Memory B cell (primary cell): ENCODE measurements around the gene DAPK1.
"Not testable (repeated sequence)": the region's sequence is repeated elsewhere in the genome, so short reads cannot be mapped to it uniquely, and the experiment has no call there.

Experiments used
- ATAC-seq: fragments of 150-1000 bp; cut with Tn5 transposase; 2 replicates; pipeline ENCODE4 v1.10.0; 2021; ENCODE audit warnings: low read depth, mild to moderate bottlenecking, moderate library complexity
- DNase-seq, 2 donors: peaks; one replicate each; pipeline ENCODE4 v3.0.0; 2022; ENCODE audit warnings: low spot score in 2 of 2
- H3K27ac Mint-ChIP-seq: one replicate; pipeline ENCODE4 v1.8.0; 2022; ENCODE audit warnings: mild to moderate bottlenecking, moderate library complexity, mixed read lengths
- H3K27me3 Mint-ChIP-seq: one replicate; pipeline ENCODE4 v1.8.0; 2022; ENCODE audit warnings: mixed read lengths
- H3K36me3 Mint-ChIP-seq: one replicate; pipeline ENCODE4 v1.8.0; 2022; ENCODE audit warnings: mild to moderate bottlenecking, mixed read lengths
- H3K4me1 Mint-ChIP-seq: one replicate; pipeline ENCODE4 v1.8.0; 2022; ENCODE audit warnings: mixed read lengths
- H3K4me3 Mint-ChIP-seq: one replicate; pipeline ENCODE4 v1.8.0; 2022; ENCODE audit warnings: mild to moderate bottlenecking, moderate library complexity, mixed read lengths
- H3K9me3 Mint-ChIP-seq: one replicate; pipeline ENCODE4 v1.8.0; 2022; ENCODE audit warnings: mixed read lengths

The DAPK1 gene

GRCh38 chr9:87533271-87533670 is 35.6 kb downstream of the DAPK1 start:
- Mint-ChIP-seq H3K4me3 (no peak overlapping the region), H3K4me1 (no peaks in the 10 kb centered on the region), H3K27ac (no peak overlapping the region), H3K36me3 (no peaks in the 10 kb centered on the region), H3K9me3 (peaks cover 2% of the 10 kb centered on the region), H3K27me3 (peaks cover 2% of the 10 kb centered on the region)
- ATAC-seq (no peak), DNase-seq (no peak)

- ATAC-seq (no peak), DNase-seq (no peak)
- Mint-ChIP-seq H3K27ac (no peak overlapping the region), H3K4me1 (no peaks in the 10 kb centered on the region), H3K9me3 (peaks cover 2% of the 10 kb centered on the region), H3K4me3 (no peak overlapping the region), H3K27me3 (peaks cover 2% of the 10 kb centered on the region), H3K36me3 (no peaks in the 10 kb centered on the region)
Measured at GRCh38 chr9:87534036-87534435, 36.4 kb downstream of the DAPK1 start.

- Mint-ChIP-seq H3K4me3 (no peak overlapping the region), H3K27ac (no peak overlapping the region), H3K4me1 (no peaks in the 10 kb centered on the region), H3K9me3 (peaks cover 2% of the 10 kb centered on the region), H3K27me3 (peaks cover 2% of the 10 kb centered on the region), H3K36me3 (no peaks in the 10 kb centered on the region)
- no peak for DNase-seq
- no peak for ATAC-seq
Measured at GRCh38 chr9:87534957-87535356, 37.3 kb downstream of the DAPK1 start.

- no peak for ATAC-seq
Measured at GRCh38 chr9:87535817-87536539, 38.3 kb downstream of the DAPK1 start.

GRCh38 chr9:87537625-87538024 is 40.0 kb downstream of the DAPK1 start:
- ATAC-seq (no peak), DNase-seq (no peak)
- peaks cover 2% of the 10 kb centered on the region for H3K27me3 Mint-ChIP-seq
- H3K4me1 Mint-ChIP-seq: no peaks in the 10 kb centered on the region
- H3K9me3 Mint-ChIP-seq: peaks cover 2% of the 10 kb centered on the region
- H3K4me3 Mint-ChIP-seq: no peak overlapping the region
- no peaks in the 10 kb centered on the region for H3K36me3 Mint-ChIP-seq
- H3K27ac Mint-ChIP-seq: no peak overlapping the region

More at GRCh38 chr9:87535817-87536539, 38.3 kb downstream of the DAPK1 start:
- Mint-ChIP-seq H3K27ac (no peak overlapping the region), H3K27me3 (peaks cover 2% of the 10 kb centered on the region), H3K4me3 (no peak overlapping the region), H3K9me3 (peaks cover 2% of the 10 kb centered on the region), H3K36me3 (no peaks in the 10 kb centered on the region), H3K4me1 (no peaks in the 10 kb centered on the region)
- no peak for DNase-seq

GRCh38 chr9:87540444-87541105 is 42.9 kb downstream of the DAPK1 start:
- DNase-seq: no peak
- H3K27ac Mint-ChIP-seq: no peak overlapping the region

GRCh38 chr9:87541663-87542062 is 44.0 kb downstream of the DAPK1 start:
- DNase-seq: no peak
- Mint-ChIP-seq H3K9me3 (no peaks in the 10 kb centered on the region), H3K27ac (no peak overlapping the region), H3K27me3 (peaks cover 2% of the 10 kb centered on the region), H3K36me3 (no peaks in the 10 kb centered on the region), H3K4me1 (no peaks in the 10 kb centered on the region), H3K4me3 (no peak overlapping the region)
- no peak for ATAC-seq

More at GRCh38 chr9:87540444-87541105, 42.9 kb downstream of the DAPK1 start:
- ATAC-seq: no peak
- Mint-ChIP-seq H3K4me3 (no peak overlapping the region), H3K36me3 (no peaks in the 10 kb centered on the region), H3K4me1 (no peaks in the 10 kb centered on the region), H3K27me3 (peaks cover 2% of the 10 kb centered on the region), H3K9me3 (peaks cover 2% of the 10 kb centered on the region)

- DNase-seq: no peak
- ATAC-seq: no peak
- Mint-ChIP-seq H3K36me3 (no peaks in the 10 kb centered on the region), H3K4me3 (no peak overlapping the region), H3K27me3 (peaks cover 2% of the 10 kb centered on the region), H3K27ac (no peak overlapping the region), H3K4me1 (no peaks in the 10 kb centered on the region), H3K9me3 (no peaks in the 10 kb centered on the region)
Measured at GRCh38 chr9:87542141-87542540, 44.5 kb downstream of the DAPK1 start.

GRCh38 chr9:87543251-87543650 is 45.6 kb downstream of the DAPK1 start:
- no peak overlapping the region for H3K27ac Mint-ChIP-seq
- no peak for ATAC-seq
- H3K36me3 Mint-ChIP-seq: no peaks in the 10 kb centered on the region

GRCh38 chr9:87545858-87546257 is 48.2 kb downstream of the DAPK1 start:
- ATAC-seq: no peak
- Mint-ChIP-seq H3K27me3 (no peaks in the 10 kb centered on the region), H3K4me3 (no peak overlapping the region), H3K36me3 (no peaks in the 10 kb centered on the region), H3K9me3 (peaks cover 3% of the 10 kb centered on the region), H3K27ac (no peak overlapping the region), H3K4me1 (no peaks in the 10 kb centered on the region)
- no peak for DNase-seq

More at GRCh38 chr9:87543251-87543650, 45.6 kb downstream of the DAPK1 start:
- no peaks in the 10 kb centered on the region for H3K27me3 Mint-ChIP-seq
- DNase-seq: no peak
- no peaks in the 10 kb centered on the region for H3K4me1 Mint-ChIP-seq
- H3K4me3 Mint-ChIP-seq: no peak overlapping the region
- peaks cover 2% of the 10 kb centered on the region for H3K9me3 Mint-ChIP-seq

GRCh38 chr9:87546704-87547103 is 49.0 kb downstream of the DAPK1 start:
- no peak for ATAC-seq
- Mint-ChIP-seq H3K27me3 (no peaks in the 10 kb centered on the region), H3K27ac (no peak overlapping the region), H3K36me3 (no peaks in the 10 kb centered on the region), H3K9me3 (peaks cover 3% of the 10 kb centered on the region), H3K4me3 (no peak overlapping the region), H3K4me1 (no peaks in the 10 kb centered on the region)
- DNase-seq: no peak

GRCh38 chr9:87547671-87548081 is 50.0 kb downstream of the DAPK1 start:
- ATAC-seq: no peak
- H3K27ac Mint-ChIP-seq: no peak overlapping the region

GRCh38 chr9:87548159-87548558 is 50.5 kb downstream of the DAPK1 start:
- Mint-ChIP-seq H3K27ac (no peak overlapping the region), H3K27me3 (no peaks in the 10 kb centered on the region), H3K9me3 (peaks cover 3% of the 10 kb centered on the region), H3K36me3 (no peaks in the 10 kb centered on the region), H3K4me3 (no peak overlapping the region), H3K4me1 (no peaks in the 10 kb centered on the region)
- DNase-seq (no peak), ATAC-seq (no peak)

More at GRCh38 chr9:87547671-87548081, 50.0 kb downstream of the DAPK1 start:
- Mint-ChIP-seq H3K27me3 (no peaks in the 10 kb centered on the region), H3K9me3 (peaks cover 3% of the 10 kb centered on the region), H3K36me3 (no peaks in the 10 kb centered on the region), H3K4me3 (no peak overlapping the region), H3K4me1 (no peaks in the 10 kb centered on the region)
- DNase-seq: no peak

GRCh38 chr9:87549088-87549487 is 51.4 kb downstream of the DAPK1 start:
- H3K4me3 Mint-ChIP-seq, H3K27me3 Mint-ChIP-seq, H3K4me1 Mint-ChIP-seq, ATAC-seq, DNase-seq, H3K27ac Mint-ChIP-seq, H3K9me3 Mint-ChIP-seq, H3K36me3 Mint-ChIP-seq: not testable (repeated sequence)

GRCh38 chr9:87549791-87550190 is 52.1 kb downstream of the DAPK1 start:
- no peak overlapping the region for H3K27ac Mint-ChIP-seq
- H3K4me3 Mint-ChIP-seq: no peak overlapping the region
- ATAC-seq: no peak
- no peaks in the 10 kb centered on the region for H3K36me3 Mint-ChIP-seq
- H3K27me3 Mint-ChIP-seq: no peaks in the 10 kb centered on the region
- no peak for DNase-seq
- no peaks in the 10 kb centered on the region for H3K4me1 Mint-ChIP-seq
- H3K9me3 Mint-ChIP-seq: peaks cover 3% of the 10 kb centered on the region
